Measurements from ENCODE around the gene PLEKHJ1. TPM values are rescaled to one million over a fixed set of nuclear protein-coding genes. Genes with fewer than 3 reads are reported as not detected.
A peak's percentile ranks its signal among the peaks of the same experiment; 100 is the strongest.
"Not testable (repeated sequence)": the region's sequence is repeated elsewhere in the genome, so short reads cannot be mapped to it uniquely, and the experiment has no call there.

Gene PLEKHJ1
- total and polyA plus RNA-seq, 11 donors = 44.6 to 89.7 (median 48.8) TPM

DNA sequence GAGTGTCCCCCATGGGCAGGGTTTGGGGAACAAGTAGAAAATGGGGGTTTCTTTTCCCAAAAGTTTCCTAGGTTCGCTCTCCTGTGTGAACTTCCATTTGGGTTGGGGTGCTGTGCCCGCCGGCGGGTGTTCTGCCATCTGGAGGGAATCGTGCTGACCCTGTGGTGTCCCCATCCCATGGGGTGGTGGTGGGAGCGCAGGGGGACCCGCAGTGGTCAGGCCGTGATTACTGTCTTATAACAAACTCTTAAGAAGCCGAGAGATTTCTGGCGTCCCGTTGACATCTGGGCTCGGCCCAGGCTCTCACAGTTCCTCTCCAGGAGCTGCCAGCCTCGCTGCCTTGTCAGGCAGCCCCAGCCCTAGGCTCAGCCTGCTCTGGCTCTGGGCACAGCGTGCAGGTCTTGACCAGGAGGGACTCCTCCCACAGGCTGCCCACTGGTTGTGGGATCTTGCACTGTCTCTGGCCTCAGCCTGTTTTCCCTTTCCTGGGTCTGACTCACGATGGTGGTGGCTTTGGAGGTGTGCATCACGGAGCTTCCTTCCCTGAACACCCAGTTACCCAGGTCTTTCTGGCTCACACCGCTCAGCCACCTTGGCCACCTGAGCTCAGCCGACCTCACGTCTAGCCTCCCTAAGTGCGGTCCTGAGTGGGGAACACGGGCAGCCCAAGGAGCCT lies 34.5 kb downstream of the PLEKHJ1 start:
- TF ChIP-seq POLR2A (IDR thresholded peaks at IDR 0.05) = no peak
- TF ChIP-seq, protein P1, sequence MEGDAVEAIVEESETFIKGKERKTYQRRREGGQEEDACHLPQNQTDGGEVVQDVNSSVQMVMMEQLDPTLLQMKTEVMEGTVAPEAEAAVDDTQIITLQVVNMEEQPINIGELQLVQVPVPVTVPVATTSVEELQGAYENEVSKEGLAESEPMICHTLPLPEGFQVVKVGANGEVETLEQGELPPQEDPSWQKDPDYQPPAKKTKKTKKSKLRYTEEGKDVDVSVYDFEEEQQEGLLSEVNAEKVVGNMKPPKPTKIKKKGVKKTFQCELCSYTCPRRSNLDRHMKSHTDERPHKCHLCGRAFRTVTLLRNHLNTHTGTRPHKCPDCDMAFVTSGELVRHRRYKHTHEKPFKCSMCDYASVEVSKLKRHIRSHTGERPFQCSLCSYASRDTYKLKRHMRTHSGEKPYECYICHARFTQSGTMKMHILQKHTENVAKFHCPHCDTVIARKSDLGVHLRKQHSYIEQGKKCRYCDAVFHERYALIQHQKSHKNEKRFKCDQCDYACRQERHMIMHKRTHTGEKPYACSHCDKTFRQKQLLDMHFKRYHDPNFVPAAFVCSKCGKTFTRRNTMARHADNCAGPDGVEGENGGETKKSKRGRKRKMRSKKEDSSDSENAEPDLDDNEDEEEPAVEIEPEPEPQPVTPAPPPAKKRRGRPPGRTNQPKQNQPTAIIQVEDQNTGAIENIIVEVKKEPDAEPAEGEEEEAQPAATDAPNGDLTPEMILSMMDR (IDR thresholded peaks at IDR 0.05) = no peak
- H3K4me3 ChIP-seq = no peak overlapping the region
- H3K27ac ChIP-seq = no peak overlapping the region
- no peaks in the 10 kb centered on the region for H3K9me3 ChIP-seq
- peaks cover 0 to 7% (median 0%) of the 10 kb centered on the region in 12 donors for H3K4me1 ChIP-seq
- ATAC-seq (no peak), DNase-seq (no peak)
- no peaks in the 10 kb centered on the region for H3K27me3 ChIP-seq
- intact Hi-C loops (cut with DNase I) = loop anchor here in 2 of 10 donors (5.0 to 10.0 kb wide), 2 partner anchors 44 to 47 kb away; partner anchors contain the start of gene AP3D1 (in 1 of the 2)
- H3K36me3 ChIP-seq = peaks cover 0 to 62% (median 25%) of the 10 kb centered on the region in 9 donors
- WGBS, 4 donors = 90 to 94% (median 93%) methylated on average over 14 to 21 of the region's 21 CpGs

DNA sequence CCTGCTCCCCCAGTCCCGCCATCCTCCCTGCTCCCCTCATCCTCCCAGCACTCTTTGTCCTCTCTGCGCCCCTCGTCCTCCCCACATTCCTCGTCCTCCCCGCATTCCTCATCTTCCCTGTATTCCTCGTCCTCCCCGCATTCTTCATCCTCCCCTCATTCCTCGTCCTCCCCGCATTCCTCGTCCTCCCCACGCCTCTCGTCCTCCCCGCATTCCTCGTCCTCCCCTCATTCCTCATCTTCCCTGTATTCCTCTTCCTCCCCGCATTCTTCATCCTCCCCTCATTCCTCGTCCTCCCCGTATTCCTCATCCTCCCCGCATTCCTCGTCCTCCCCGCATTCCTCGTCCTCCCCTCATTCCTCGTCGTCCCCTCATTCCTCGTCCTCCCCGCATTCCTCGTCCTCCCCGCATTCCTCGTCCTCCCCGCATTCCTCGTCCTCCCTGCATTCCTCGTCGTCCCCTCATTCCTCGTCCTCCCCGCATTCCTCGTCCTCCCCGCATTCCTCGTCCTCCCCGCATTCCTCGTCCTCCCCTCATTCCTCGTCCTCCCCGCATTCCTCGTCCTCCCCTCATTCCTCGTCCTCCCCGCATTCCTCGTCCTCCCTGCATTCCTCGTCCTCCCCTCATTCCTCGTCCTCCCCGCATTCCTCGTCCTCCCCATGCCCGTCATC lies 35.4 kb downstream of the PLEKHJ1 start:
- not testable (repeated sequence) for DNase-seq, H3K27ac ChIP-seq, H3K27me3 ChIP-seq, H3K4me1 ChIP-seq, ATAC-seq, H3K9me3 ChIP-seq, H3K4me3 ChIP-seq
- intact Hi-C loops (cut with DNase I) = loop anchor here in 2 of 10 donors (5.0 to 10.0 kb wide), 2 partner anchors 43 to 46 kb away; partner anchors contain the start of gene AP3D1 (in 1 of the 2)
- WGBS, 4 donors = 94 to 96% (median 95%) methylated on average over 50 of the region's 50 CpGs
- H3K36me3 ChIP-seq = peaks cover 0 to 63% (median 27%) of the 10 kb centered on the region in 9 donors

- peaks cover 0 to 63% (median 28%) of the 10 kb centered on the region in 9 donors for H3K36me3 ChIP-seq
- H3K4me1 ChIP-seq = peaks cover 0 to 7% (median 0%) of the 10 kb centered on the region in 12 donors
- ATAC-seq = no peak
- H3K4me3 ChIP-seq = no peak overlapping the region
- no peaks in the 10 kb centered on the region for H3K27me3 ChIP-seq
- H3K27ac ChIP-seq = no peak overlapping the region
- no peak for TF ChIP-seq POLR2A (IDR thresholded peaks at IDR 0.05)
- TF ChIP-seq, protein P1 (IDR thresholded peaks at IDR 0.05) = no peak
- WGBS, 4 donors = 88 to 93% (median 91%) methylated on average over 36 to 37 of the region's 37 CpGs
- intact Hi-C loops (cut with DNase I) = loop anchor here in 2 of 10 donors (5.0 to 10.0 kb wide), 2 partner anchors 43 to 45 kb away; partner anchors contain the start of gene AP3D1 (in 1 of the 2)
- no peaks in the 10 kb centered on the region for H3K9me3 ChIP-seq
- DNase-seq = no peak
Observed at GRCh38 chr19:2199861-2200623, 36.1 kb downstream of the PLEKHJ1 start.

GRCh38 chr19:2199215-2199614 lies 36.9 kb downstream of the PLEKHJ1 start:
- intact Hi-C loops (cut with DNase I) = no loop called here
- Histone ChIP-seq H3K4me3 (no peak overlapping the region), H3K27ac (no peak overlapping the region), H3K4me1 (peaks cover 0 to 7% (median 0%) of the 10 kb centered on the region in 12 donors), H3K36me3 (peaks cover 0 to 71% (median 36%) of the 10 kb centered on the region in 9 donors), H3K9me3 (no peaks in the 10 kb centered on the region), H3K27me3 (no peaks in the 10 kb centered on the region)
- ATAC-seq (peak in 3 of 4 donors; percentile 54 to 67 (median 57)), DNase-seq (no peak)
- no peak for TF ChIP-seq POLR2A (IDR thresholded peaks at IDR 0.05)
- TF ChIP-seq, protein P1 (IDR thresholded peaks at IDR 0.05) = peak in 9 of 12 donors; percentile 21 to 50 (median 29)
- 64 to 73% (median 69%) methylated on average over 5 to 18 of the region's 18 CpGs for WGBS, 4 donors
